Parathyroid adenoma (tissue), 2 donors: Measurements from ENCODE around the gene EIF4G1.
"Not testable (repeated sequence)": the region's sequence is repeated elsewhere in the genome, so short reads cannot be mapped to it uniquely, and the experiment has no call there.

Source experiments
- H2AFZ ChIP-seq: fragments of 300-600 bp; sonication (generic); one replicate; pipeline ENCODE4 v1.7.0; 2017; ENCODE audit warnings: antibody characterized with exemption, mild to moderate bottlenecking
- H3K27ac ChIP-seq: fragments of 300-600 bp; sonication (generic); one replicate; pipeline ENCODE4 v1.7.0; 2017
- H3K27me3 ChIP-seq: fragments of 300-600 bp; sonication (generic); one replicate; pipeline ENCODE4 v1.7.0; 2017; ENCODE audit warnings: low read length; ENCODE audit not compliant: control insufficient read depth, insufficient read depth
- H3K36me3 ChIP-seq: fragments of 300-600 bp; sonication (generic); one replicate; pipeline ENCODE4 v1.7.0; 2017; ENCODE audit warnings: low read length; ENCODE audit not compliant: control insufficient read depth, insufficient read depth
- H3K4me1 ChIP-seq: fragments of 300-600 bp; sonication (generic); one replicate; pipeline ENCODE4 v1.7.0; 2017; ENCODE audit warnings: control low read depth
- H3K4me2 ChIP-seq: fragments of 300-600 bp; sonication (generic); one replicate; pipeline ENCODE4 v1.7.0; 2017; ENCODE audit warnings: low read length
- H3K4me3 ChIP-seq: fragments of 300-600 bp; sonication (generic); one replicate; pipeline ENCODE4 v1.7.0; 2017; ENCODE audit warnings: low read depth, low read length
- H3K79me2 ChIP-seq: fragments of 300-600 bp; sonication (generic); one replicate; pipeline ENCODE4 v1.7.0; 2017; ENCODE audit warnings: control low read depth
- H3K9ac ChIP-seq: fragments of 300-600 bp; sonication (generic); one replicate; pipeline ENCODE4 v1.7.0; 2017; ENCODE audit warnings: mild to moderate bottlenecking
- H3K9me3 ChIP-seq: fragments of 300-600 bp; sonication (generic); one replicate; pipeline ENCODE4 v1.7.0; 2017; ENCODE audit warnings: low read length; ENCODE audit not compliant: control insufficient read depth
- TF ChIP-seq, protein P1 (sequence below): fragments of 300-600 bp; sonication (generic); IDR thresholded peaks from one replicate; pipeline ENCODE4 v1.7.0; 2017; ENCODE audit warnings: antibody characterized with exemption, mild to moderate bottlenecking
- donor health status: primary hyperparathyroidism.

The EIF4G1 gene, protein sequence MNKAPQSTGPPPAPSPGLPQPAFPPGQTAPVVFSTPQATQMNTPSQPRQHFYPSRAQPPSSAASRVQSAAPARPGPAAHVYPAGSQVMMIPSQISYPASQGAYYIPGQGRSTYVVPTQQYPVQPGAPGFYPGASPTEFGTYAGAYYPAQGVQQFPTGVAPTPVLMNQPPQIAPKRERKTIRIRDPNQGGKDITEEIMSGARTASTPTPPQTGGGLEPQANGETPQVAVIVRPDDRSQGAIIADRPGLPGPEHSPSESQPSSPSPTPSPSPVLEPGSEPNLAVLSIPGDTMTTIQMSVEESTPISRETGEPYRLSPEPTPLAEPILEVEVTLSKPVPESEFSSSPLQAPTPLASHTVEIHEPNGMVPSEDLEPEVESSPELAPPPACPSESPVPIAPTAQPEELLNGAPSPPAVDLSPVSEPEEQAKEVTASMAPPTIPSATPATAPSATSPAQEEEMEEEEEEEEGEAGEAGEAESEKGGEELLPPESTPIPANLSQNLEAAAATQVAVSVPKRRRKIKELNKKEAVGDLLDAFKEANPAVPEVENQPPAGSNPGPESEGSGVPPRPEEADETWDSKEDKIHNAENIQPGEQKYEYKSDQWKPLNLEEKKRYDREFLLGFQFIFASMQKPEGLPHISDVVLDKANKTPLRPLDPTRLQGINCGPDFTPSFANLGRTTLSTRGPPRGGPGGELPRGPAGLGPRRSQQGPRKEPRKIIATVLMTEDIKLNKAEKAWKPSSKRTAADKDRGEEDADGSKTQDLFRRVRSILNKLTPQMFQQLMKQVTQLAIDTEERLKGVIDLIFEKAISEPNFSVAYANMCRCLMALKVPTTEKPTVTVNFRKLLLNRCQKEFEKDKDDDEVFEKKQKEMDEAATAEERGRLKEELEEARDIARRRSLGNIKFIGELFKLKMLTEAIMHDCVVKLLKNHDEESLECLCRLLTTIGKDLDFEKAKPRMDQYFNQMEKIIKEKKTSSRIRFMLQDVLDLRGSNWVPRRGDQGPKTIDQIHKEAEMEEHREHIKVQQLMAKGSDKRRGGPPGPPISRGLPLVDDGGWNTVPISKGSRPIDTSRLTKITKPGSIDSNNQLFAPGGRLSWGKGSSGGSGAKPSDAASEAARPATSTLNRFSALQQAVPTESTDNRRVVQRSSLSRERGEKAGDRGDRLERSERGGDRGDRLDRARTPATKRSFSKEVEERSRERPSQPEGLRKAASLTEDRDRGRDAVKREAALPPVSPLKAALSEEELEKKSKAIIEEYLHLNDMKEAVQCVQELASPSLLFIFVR (N-terminal part only)

DNA sequence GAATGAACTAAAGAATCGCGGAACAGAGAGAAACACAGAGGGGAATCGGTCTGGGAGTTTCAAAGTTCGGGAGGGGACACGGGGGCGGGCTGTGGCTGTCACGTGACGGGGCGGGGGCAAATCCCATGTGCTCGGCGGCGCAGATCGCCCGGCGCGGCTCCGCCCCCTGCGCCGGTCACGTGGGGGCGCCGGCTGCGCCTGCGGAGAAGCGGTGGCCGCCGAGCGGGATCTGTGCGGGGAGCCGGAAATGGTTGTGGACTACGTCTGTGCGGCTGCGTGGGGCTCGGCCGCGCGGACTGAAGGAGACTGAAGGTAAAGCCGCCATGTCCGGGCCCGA lies at the start of gene EIF4G1:
Gene EIF4G1, plus strand, starts transcription at position 244 of the 337 bp plus-strand sequence. CDS start 1,191 bp downstream, outside the sequence.
- Histone ChIP-seq H3K36me3 (no peaks in the 10 kb centered on the region), H3K4me1 (peaks cover 21% of the 10 kb centered on the region), H3K4me3 (peak within 1 kb of the TSS; percentile 86), H3K9ac (peak within 1 kb of the TSS; percentile 96), H3K9me3 (no peaks in the 10 kb centered on the region), H3K27me3 (no peaks in the 10 kb centered on the region), H3K27ac (peak within 1 kb of the TSS; percentile 96), H2AFZ (peak within 1 kb of the TSS; percentile 67), H3K79me2 (peaks cover 23% of the 10 kb centered on the region), H3K4me2 (peak within 1 kb of the TSS; percentile 99)
- TF ChIP-seq, protein P1, sequence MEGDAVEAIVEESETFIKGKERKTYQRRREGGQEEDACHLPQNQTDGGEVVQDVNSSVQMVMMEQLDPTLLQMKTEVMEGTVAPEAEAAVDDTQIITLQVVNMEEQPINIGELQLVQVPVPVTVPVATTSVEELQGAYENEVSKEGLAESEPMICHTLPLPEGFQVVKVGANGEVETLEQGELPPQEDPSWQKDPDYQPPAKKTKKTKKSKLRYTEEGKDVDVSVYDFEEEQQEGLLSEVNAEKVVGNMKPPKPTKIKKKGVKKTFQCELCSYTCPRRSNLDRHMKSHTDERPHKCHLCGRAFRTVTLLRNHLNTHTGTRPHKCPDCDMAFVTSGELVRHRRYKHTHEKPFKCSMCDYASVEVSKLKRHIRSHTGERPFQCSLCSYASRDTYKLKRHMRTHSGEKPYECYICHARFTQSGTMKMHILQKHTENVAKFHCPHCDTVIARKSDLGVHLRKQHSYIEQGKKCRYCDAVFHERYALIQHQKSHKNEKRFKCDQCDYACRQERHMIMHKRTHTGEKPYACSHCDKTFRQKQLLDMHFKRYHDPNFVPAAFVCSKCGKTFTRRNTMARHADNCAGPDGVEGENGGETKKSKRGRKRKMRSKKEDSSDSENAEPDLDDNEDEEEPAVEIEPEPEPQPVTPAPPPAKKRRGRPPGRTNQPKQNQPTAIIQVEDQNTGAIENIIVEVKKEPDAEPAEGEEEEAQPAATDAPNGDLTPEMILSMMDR: no peak

DNA sequence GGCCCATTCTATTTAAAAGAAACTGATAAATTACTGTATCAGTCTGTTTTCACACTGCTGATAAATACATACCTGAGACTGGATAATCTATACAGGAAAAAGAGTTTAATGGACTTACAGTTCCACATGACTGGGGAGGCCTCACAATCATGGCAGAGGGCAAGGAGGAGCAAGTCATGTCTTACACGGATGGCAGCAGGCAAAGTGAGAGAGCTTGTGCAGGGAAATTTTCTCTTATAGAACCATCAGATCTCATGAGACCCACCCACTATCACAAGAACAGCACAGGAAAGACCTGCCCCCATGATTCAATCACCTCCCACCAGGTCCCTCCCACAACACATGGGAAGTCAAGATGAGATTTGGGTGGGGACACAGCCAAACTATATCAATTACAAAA lies 47.2 kb upstream of the EIF4G1 start:
- H3K9ac ChIP-seq, H3K4me1 ChIP-seq, H3K4me2 ChIP-seq, H3K79me2 ChIP-seq, H3K36me3 ChIP-seq, H2AFZ ChIP-seq, H3K27me3 ChIP-seq, H3K27ac ChIP-seq, H3K4me3 ChIP-seq, H3K9me3 ChIP-seq: not testable (repeated sequence)

DNA sequence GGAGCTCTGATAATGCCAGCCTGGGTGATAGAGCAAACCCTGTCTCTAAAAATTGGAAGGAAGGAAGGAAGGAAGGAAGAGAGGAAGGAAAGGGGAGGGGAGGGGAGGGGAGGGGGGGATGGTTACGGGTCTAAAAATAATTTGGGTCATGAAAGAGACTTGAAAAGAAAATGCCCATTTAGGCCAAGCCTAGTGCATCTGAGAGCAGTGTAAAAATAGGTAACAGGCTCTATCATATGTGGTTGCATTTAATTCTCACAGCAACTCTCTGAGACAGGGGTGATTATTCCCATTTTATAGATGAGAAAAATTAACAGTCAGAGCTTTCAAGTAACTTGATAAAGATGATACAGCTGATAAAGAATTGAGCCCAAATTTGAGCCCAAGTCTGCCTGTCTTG lies 42.1 kb upstream of the EIF4G1 start:
- no peaks in the 10 kb centered on the region for H3K36me3 ChIP-seq
- no peak overlapping the region for H3K27ac ChIP-seq
- no peak overlapping the region for H3K4me2 ChIP-seq
- H2AFZ ChIP-seq: no peak overlapping the region
- H3K9ac ChIP-seq: no peak overlapping the region
- no peaks in the 10 kb centered on the region for H3K79me2 ChIP-seq
- H3K4me3 ChIP-seq: no peak overlapping the region
- H3K9me3 ChIP-seq: no peaks in the 10 kb centered on the region
- H3K27me3 ChIP-seq: no peaks in the 10 kb centered on the region
- TF ChIP-seq, protein P1: no peak
- H3K4me1 ChIP-seq: peaks cover 3% of the 10 kb centered on the region

DNA sequence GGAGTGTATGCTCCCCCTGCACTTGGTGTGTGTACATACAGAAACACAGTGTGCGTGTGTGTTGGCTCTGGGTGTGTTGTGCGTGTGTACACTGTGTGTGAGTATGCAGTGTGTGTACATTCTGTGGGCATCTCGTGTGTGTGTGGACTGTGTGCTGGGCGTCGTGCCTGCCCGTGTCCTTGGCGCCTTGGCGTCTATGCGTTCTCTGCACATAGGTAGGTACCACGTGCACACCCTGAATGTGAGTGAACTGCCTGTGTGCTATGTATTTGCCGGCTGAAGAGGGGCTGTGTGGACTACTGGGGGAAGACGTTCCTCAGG lies 39.1 kb upstream of the EIF4G1 start:
- Histone ChIP-seq H3K9ac (no peak overlapping the region), H3K27me3 (no peaks in the 10 kb centered on the region), H3K4me3 (no peak overlapping the region), H3K4me1 (peaks cover 3% of the 10 kb centered on the region), H3K4me2 (no peak overlapping the region), H3K79me2 (no peaks in the 10 kb centered on the region), H3K27ac (no peak overlapping the region), H3K36me3 (no peaks in the 10 kb centered on the region), H3K9me3 (no peaks in the 10 kb centered on the region), H2AFZ (peak overlapping the region; percentile 83)
- TF ChIP-seq, protein P1: no peak
